ENCODE results near the gene THEM4.

Gene THEM4

DNA sequence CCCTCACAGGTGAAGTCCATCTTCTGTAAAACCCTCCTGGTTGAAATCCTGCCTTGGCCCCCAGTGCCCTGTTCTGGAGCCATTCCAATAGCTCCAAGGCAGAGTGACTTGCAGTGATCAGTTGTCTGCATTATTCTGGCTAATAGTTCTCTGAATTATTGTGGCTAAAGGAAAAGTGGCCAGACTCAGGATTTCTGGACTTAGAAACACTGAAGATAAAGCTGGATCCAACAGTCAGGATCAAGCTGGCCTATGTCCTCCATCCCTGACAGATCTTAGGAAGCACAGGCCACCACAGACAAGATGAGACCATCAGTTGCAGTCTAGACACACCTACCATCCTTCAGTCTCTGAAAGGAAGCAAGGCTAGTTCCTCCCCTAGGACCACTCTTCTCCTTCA is 68.9 kb downstream of the THEM4 start:
- TF ChIP-seq, protein P1, sequence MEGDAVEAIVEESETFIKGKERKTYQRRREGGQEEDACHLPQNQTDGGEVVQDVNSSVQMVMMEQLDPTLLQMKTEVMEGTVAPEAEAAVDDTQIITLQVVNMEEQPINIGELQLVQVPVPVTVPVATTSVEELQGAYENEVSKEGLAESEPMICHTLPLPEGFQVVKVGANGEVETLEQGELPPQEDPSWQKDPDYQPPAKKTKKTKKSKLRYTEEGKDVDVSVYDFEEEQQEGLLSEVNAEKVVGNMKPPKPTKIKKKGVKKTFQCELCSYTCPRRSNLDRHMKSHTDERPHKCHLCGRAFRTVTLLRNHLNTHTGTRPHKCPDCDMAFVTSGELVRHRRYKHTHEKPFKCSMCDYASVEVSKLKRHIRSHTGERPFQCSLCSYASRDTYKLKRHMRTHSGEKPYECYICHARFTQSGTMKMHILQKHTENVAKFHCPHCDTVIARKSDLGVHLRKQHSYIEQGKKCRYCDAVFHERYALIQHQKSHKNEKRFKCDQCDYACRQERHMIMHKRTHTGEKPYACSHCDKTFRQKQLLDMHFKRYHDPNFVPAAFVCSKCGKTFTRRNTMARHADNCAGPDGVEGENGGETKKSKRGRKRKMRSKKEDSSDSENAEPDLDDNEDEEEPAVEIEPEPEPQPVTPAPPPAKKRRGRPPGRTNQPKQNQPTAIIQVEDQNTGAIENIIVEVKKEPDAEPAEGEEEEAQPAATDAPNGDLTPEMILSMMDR (IDR thresholded peaks at IDR 0.05; ENCODE audit: low read depth, low read length, missing control alignments), result no peak
- no peak overlapping the region for H3K4me3 ChIP-seq (replicated peaks; ENCODE audit: low read depth, low read length)
- no peak for DNase-seq (ENCODE audit: extremely low read depth, low read depth)

DNA sequence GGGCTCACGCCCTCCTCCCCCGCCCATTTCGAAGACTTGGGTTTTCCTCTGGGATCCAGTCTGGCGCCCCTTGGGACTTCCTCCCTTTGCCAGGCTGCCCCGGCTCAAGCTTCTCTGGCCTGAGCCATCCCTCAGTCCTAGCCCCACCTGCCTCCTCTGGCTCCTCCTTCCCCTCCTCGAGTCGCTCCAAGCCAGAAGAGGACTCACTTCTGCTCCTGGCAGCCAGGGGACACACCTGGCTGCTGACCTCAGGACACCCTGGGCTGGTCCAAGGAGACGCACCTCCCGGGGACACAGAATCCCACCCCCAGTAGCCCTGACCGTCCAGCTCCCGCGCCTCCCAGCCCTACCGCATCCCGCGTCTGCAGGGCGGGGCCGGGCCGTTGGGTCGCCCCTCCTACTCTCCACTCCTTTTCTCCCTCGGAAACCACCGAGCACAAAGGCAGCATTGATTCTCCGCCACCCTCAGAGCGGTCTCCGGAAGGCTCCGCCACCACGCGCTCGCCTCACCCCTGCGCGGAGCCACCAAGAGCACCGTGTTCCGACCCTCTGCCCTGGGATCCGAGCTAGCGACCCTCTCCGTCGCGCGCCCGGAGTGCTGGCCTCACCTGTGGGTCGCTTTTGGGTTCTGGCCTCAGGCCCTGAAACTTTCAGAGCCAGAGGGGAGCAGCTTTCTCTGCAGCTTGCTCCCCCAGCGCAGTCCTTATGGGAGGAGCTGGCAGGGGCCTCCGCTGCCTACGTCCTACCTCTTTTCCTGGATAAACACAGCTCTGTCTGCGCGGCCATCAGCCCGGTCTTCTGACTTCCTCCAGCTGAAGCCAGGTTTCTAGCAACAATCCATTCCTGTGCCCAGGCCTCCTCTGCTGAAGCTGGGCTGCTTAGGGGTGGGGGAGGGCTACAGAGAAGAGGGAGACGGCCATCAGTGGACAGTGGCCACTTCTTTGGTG is 69.6 kb downstream of the THEM4 start, which contains the start of gene C2CD4D:
Gene C2CD4D, minus strand, starts transcription at position 364 of the 947 bp plus-strand sequence. CDS start 831 bp downstream, outside the sequence.
- H3K4me3 ChIP-seq (replicated peaks; ENCODE audit: low read depth, low read length), result peak within 1 kb of the TSS; percentile 23
- no peak for DNase-seq (ENCODE audit: extremely low read depth, low read depth)
- TF ChIP-seq, protein P1 (IDR thresholded peaks at IDR 0.05; ENCODE audit: low read depth, low read length, missing control alignments), result no peak

DNA sequence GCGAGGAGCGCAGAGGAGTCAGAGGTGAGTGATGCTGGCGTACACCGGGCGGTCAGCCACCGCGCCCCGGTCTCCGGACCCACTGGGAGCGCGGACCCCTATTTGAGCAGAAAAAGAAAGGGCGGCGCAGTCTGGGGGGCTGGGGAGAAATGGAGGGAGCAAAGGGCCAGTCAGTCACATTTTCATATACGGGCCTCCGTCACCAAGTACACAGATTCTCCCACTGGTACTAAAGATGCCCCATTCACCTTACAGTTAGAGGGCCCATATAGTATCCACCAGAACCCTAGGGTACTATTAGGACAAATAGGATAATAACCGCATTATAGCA is 70.3 kb downstream of the THEM4 start:
- H3K4me3 ChIP-seq (replicated peaks; ENCODE audit: low read depth, low read length), result peak overlapping the region; percentile 23
- no peak for DNase-seq (ENCODE audit: extremely low read depth, low read depth)
- TF ChIP-seq, protein P1 (IDR thresholded peaks at IDR 0.05; ENCODE audit: low read depth, low read length, missing control alignments), result no peak

DNA sequence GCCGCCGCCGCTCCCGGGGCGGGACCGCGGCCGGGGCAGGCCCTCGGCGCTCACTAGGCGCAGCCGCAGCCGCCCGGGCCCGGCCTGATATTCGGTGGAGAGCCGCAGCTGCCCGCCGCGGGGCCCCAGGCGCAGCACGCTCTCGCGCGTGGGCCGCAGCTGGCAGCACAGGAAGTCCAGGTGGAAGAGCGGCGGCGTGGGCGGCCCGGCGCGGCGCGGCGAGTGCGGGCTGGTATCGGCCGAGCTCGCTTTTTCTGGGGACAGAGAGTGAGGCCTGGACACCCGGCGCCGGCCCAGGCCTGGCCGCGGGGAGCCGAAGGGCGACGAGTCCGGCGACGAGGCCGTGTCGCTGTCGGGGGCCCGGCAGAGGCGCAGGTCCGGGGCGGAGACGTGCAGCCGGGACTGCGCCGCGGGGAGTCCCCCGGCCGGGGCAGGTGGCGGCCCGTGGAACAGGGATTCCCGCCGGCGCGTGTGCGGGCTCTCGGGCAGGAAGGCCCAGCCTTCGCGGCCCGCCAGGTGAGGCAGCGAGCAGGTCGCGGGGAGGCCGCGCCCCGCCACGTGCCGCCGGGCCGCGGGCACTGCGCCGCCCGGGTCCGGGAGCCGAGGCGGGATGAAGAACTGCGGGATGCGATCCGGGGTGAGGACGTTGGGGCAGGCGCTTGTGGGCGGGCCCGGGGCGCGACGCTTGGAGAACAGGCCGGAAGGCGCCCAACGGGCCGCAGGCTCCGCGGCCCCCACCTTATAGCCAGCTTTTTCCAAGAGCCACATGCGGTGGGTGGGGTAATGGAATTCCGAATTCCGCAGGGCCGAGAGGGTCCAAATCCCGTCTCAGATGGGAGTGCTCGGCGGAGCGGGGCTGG is 70.9 kb downstream of the THEM4 start:
- no peak for DNase-seq (ENCODE audit: extremely low read depth, low read depth)
- TF ChIP-seq, protein P1 (IDR thresholded peaks at IDR 0.05; ENCODE audit: low read depth, low read length, missing control alignments), result no peak
- peak overlapping the region; percentile 26 for H3K4me3 ChIP-seq (replicated peaks; ENCODE audit: low read depth, low read length)

DNA sequence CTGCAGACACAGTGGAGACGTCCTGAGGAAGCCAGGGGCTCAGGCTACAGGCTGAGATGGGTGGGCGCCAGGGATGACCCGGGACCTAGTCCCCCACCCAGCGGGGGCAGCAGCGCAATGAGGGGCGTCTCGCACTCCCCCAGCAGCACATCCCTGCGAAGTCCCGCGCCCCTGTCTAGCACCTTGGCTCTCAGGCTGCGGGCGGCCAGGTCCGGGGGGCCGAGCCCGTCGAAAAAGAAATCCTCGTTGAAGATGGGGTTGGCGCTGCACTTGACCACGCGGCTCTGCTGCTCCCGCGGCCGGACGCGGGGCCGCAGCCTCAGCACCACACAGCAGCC is 71.5 kb downstream of the THEM4 start:
- TF ChIP-seq, protein P1 (IDR thresholded peaks at IDR 0.05; ENCODE audit: low read depth, low read length, missing control alignments), result no peak
- H3K4me3 ChIP-seq (replicated peaks; ENCODE audit: low read depth, low read length), result no peak overlapping the region
- no peak for DNase-seq (ENCODE audit: extremely low read depth, low read depth)

DNA sequence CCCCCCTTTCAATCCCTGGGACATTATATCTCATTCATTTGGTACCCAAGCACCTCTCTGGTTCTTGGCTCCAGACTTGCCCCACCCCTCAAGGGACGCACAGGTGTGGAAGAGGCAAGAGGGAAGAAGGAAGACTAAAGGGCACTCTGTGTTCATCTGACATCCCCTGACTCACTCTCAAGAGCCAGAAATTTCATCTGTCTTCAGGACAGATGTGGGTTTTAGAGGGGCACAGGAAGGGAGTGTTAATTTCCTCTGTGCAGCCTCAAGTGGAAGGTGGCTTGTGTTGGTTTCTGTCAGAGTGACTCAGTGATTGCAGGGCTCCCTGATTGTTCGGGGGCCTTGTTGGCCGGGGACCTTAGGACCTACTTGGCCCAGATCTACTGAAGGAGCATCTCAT is 72.1 kb downstream of the THEM4 start:
- no peak for DNase-seq (ENCODE audit: extremely low read depth, low read depth)
- no peak overlapping the region for H3K4me3 ChIP-seq (replicated peaks; ENCODE audit: low read depth, low read length)
- TF ChIP-seq, protein P1 (IDR thresholded peaks at IDR 0.05; ENCODE audit: low read depth, low read length, missing control alignments), result no peak

Measured in HFF-Myc (cell line).